ELR (cell line): ENCODE measurements around the gene TGFBI.
A peak's percentile ranks its signal among the peaks of the same experiment; 100 is the strongest.
"Not testable (repeated sequence)": the region's sequence is repeated elsewhere in the genome, so short reads cannot be mapped to it uniquely, and the experiment has no call there.

Experiments
- DNase-seq: peaks from one replicate; pipeline ENCODE4 v3.0.0-alpha.2; 2015; ENCODE audit warnings: low read depth

TGFBI gene

DNA sequence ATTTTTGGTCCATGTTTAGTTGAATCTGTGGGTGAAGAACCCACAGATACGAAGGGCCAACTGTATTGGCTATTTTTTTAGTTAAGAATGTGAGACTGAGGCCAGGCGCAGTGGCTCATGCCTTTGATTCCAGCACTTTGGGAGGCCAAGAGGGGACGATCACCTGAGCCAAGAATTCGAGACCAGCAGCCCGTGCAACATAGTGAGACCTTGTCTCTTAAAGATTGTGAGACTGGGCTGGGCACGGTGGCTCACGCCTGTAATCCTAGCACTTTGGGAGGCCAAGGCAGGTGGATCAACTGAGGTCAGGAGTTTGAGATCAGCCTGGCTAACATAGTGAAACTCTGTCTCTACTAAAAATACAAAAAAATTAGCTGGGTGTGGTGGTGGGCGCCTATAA, 16.2 kb downstream of the TGFBI start:
- DNase-seq, result not testable (repeated sequence)

DNA sequence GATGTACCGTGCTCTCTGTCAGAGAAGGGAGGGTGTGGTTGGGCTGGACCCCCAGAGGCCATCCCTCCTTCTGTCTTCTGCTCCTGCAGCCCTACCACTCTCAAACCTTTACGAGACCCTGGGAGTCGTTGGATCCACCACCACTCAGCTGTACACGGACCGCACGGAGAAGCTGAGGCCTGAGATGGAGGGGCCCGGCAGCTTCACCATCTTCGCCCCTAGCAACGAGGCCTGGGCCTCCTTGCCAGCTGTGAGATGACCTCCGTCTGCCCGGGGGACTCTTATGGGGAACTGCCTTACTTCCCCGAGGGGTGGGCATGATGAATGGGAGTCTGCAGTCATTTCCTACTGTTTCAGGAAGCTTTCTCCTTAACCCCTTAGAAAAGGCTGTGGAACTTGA, 17.5 kb downstream of the TGFBI start:
- DNase-seq, result no peak

DNA sequence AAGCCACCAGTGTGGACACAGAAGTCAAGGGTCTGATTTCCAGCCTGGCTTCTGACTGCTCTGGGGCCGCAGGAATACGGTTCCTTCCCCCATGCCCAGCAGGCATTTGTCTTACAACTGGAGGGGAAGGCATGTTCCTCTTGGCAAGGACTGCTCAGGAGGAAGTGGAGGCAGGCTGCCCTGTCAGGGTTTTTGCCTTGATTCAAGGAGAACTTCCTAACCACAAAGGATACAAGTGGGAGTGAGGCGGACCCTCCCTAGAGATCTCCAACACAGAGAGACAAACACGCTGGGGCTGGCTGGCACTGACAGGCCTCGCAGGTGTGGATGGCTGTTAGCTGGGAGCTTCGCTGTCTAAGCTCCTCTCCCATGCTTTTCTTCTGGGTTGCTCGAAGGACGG, 19.1 kb downstream of the TGFBI start:
- no peak for DNase-seq

DNA sequence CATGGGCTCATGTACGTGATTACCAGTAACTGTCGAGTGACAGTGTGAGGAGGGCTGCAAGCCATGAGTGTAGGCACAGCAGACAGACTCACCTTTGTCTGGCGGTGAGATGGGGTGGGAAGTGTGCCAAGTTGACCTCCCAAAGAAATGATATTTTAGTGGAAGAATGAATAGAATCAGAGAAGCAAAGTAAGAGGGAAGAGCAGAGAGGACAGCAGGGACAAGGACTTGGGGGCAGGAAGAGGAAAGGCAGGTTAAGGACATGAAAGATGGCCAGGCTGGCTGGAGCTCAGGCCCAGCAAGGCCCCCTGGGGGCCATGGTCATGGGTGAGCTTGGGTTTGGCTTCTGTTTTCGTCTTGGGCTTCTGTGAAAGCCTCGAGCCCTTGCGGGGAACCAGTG, 20.2 kb downstream of the TGFBI start:
- DNase-seq, result no peak

DNA sequence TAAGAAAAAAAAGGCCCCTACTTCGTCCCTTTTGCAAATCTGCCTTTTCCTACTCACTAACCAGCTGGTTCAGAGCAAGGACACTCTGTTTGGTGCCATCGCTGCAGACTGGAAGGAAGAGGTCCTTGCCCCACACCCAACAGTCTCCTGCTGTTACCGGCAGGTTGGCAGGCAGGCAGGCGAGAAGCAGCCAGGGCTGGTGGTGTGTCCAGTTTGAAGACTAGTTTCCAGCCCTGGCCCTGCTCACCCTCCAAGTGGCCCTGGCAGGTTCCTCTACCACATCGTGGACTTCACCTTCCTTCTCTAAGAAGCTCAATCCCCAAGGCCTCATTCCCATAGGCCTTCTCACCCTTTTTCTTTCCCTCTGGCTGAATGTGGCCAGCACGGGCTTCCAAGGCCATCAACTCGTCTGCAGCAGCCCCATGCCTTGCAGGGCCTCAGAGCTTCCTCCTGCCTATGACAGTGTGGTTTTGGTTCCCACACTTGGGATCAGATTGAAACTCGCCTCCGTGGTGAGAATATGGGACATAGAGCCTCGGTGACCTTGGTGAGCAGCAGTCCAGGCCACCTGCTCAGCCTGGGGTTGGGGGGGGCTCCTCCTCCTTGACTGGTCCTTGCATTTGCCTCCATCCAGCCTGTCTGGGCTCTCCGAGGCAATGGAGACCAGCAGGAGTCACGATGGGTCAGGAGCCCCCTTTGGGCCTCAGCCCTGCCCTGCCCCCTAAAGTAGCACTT, 22.9 kb downstream of the TGFBI start:
- DNase-seq, result no peak

DNA sequence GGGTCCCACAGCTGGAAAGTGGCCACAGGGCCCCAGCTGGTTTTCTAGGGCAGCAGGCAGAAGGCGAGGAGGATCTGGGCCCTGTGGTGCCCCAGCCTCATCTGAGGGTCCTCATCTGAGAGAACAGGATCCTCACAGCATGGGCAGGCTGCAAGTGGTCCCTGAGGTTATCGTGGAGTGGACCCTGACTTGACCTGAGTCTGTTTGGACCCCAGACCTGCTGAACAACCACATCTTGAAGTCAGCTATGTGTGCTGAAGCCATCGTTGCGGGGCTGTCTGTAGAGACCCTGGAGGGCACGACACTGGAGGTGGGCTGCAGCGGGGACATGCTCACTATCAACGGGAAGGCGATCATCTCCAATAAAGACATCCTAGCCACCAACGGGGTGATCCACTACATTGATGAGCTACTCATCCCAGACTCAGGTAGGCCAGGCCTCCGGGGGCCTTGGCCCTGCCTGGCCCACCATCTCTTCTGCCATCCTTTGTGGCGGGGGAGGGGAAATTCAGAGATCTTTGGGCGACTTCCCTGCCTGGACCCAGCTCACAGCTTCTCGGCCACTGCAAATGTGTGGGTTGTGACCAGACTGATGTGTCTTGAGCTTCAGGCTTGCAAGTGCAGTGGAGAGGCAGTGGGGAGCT, 24.0 kb downstream of the TGFBI start:
- DNase-seq, result no peak

DNA sequence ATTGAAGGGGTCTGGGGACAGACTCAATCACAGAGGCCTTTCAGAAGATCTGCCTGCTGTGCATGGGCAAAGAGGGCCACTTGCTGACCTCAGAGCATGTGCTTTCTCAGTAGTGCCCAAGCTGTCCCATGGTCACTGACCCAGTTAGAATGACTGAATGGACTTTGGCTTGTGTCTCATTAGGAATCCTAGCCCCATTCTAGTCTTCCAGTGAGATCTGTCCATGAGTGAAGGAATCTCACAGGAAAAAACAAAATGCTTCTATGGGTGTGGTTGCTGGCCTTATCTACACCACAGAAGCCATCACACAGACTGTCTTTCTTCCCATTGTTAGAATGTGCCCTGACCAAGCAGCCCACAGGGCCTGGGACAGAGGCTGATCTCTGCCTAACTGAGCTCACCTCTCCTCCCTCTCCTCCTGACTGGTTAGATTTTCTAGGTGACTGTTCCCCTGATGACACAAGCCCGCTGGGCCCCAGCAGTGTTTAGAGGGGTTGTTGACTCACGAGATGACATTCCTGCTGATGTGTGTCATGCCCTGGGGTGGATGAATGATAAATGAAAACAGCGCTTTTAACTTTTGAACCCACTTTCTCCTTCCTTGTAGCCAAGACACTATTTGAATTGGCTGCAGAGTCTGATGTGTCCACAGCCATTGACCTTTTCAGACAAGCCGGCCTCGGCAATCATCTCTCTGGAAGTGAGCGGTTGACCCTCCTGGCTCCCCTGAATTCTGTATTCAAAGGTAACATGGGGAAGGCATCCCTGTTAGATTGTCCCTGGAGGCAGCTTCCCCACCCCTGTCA, 24.8 kb downstream of the TGFBI start:
- peak; percentile 99 for DNase-seq

DNA sequence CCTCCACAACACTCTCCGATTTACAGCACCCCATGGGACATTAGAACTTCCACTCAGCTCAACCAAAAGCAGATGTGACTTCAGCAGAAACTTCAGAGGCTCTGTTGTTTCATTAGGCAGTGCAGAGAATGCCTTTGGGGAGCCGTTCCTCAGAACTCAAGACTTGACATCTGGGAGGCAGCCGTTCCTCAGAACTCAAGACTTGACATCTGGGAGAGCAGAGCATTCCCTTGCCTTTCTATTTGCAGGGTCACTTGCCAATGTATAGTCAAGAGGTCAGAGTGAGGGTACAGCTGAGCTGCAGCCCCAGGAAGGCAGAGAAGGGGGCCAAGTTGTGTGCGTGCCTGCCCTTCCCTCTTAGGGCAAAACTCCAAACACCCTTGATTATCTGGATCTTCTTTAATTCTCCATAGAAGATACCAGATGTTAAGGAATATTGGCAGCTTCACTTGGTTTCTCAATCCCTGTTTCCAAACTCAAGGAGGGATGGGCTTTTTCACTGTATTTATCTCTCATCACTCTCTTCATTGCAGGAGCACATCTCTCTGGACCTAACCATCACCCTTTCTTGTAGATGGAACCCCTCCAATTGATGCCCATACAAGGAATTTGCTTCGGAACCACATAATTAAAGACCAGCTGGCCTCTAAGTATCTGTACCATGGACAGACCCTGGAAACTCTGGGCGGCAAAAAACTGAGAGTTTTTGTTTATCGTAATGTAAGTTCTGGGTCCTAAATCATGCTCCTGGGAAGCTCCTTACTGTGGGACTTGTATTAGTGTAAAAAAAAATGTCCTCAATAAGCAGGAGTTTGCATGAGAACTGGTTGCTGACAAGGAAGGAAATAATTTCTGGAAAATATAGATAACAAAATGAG, 25.6 kb downstream of the TGFBI start:
- no peak for DNase-seq

DNA sequence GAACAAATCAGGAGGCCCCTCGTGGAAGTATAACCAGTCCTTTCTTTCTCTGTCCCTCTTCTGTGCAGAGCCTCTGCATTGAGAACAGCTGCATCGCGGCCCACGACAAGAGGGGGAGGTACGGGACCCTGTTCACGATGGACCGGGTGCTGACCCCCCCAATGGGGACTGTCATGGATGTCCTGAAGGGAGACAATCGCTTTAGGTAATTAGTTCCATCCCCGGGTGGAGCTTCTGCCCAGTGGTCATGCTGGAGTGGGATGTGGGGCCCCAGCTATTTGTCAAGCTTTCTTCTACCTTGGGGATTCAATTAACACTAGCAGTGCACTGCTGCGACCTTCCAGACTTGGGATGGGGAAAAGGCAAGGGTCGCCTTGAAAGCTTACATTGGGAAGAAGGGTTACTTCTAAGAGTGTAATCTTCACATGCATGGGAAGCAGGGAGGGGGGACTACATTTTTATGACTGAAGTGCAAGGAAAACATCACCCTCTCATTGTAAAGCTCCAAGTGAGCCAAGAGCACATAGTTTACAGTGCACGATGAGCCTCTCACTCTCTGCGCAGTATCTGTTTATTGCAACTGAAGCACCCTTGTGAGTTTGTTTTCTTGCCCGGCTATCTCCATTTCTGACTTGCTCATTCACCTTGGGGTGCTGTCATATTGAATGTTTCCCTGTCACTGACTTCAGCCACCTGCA, 27.0 kb downstream of the TGFBI start:
- DNase-seq, result no peak

DNA sequence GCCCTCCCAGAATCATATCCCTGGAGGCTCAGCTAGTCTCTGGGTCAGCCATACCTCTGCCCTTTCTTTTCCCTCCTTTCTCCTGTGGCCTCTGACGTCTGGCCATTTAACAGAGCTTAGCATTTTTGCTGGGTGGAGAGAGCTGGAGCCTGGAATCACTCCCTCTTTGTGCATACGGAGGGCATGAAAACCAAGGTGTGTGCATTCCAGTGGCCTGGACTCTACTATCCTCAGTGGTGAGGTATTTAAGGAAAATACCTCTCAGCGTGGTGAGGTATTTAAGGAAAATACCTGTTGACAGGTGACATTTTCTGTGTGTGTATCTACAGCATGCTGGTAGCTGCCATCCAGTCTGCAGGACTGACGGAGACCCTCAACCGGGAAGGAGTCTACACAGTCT, 27.5 kb downstream of the TGFBI start:
- no peak for DNase-seq

DNA sequence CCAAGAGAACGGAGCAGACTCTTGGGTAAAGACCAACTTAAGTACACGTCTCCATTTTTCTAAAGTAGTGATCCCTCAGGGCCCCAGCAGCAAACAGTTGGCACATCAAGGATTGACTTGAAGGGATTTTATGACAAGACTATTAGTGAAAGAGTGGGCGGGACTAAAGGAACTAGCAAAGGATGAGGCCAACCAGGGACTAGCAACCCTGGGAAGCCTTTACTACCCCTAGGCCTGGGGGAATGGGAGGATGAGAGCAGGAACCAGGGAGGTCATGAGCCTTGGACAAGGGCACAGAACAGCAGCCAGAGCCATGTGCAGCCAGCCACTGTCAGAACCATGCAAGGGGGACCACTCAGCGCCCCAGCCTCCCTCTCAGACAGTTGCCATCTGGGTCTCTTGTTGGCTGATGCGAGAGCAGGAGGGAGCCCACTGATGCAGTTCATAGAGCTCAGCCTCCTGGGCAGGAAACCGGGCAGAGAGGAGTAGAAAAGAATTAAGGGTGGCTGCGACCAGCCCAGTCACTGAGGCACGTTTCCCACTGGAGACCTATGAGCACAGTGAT, 28.1 kb downstream of the TGFBI start:
- no peak for DNase-seq

DNA sequence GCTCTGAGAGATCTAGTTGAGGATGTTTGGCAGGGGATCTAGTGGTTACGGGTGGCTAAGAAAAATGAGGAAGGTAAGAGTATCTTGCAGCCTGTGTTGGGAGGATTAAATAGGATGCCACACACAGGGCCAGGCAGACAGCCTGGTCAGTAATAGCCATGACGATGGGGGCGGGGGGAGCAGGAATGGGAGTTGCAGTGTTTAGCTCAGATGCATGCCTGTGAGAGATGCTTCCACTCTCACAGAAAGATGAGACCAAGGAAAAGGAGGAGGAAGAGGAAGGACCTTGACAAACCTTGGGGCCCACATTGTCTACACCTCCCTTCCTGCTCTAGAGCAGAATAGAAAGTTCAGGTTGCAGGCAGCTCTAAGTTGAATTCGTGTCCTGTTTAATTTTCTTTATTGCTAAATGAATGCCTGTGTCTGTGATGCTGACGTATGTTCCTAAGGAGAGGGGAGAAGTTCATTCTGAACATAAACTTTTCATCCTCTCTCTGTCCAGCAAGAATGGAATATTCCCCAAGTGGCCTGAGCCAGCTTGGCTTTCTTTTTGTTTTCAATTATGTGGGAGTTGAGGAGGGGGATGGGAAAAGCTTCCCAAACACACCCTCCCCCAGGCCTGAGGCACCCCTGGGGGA, 28.7 kb downstream of the TGFBI start:
- DNase-seq, result peak; percentile 48

DNA sequence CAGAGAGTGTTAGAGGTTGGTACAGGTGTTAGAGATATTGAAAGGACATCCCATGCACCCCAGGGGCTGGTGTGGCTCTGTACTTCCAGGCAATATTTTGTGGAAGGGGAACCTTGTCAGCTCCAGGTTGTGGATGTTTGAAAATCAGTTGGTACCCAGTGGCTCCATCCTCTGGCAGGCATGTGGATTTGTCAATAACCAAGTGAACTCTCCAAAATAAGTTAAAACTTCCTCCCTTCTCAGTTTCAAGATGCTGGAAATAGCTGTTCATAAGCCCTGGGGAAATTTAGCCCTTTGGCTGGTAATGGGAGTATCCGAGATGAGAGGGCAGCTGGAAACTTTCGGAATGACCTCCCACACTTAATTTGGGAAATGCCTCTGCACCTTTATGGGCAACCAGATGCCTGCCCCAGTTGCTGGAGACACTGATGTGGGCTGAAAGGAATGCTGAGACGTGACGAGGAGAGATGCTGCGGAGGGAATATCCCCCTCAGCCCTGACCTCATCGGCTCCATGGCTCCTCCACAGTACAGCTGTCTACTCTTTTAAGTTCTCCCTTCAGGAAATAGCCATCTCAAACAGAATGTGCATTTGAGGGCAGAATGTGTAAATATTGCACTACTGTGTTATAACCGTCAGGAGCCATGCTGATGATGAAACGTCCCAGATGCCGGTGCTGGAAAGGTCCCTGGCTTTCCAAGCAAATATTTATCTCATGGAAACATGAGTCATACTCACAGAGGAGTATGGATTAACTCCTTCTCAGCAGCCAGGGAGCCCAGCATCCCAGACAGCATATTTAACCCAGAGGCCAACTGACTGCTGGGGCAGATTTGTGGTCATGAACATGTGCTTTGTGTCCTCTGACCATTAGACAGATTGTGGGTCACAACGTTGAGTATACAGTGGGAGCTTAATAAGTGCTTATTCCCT, 29.5 kb downstream of the TGFBI start:
- peak; percentile 99 for DNase-seq

DNA sequence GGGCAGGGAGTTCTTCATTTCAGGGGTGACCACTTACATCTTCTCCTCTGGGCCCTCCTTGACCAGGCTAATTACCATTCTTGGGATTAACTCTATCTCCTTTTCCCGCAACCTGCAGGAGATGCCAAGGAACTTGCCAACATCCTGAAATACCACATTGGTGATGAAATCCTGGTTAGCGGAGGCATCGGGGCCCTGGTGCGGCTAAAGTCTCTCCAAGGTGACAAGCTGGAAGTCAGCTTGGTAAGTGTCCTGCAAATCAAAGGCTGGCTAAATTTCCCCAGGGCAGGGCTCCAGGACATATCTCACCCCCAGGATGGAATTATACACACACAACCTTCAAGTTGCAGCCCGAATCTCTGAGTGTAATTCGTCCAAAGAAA, 30.2 kb downstream of the TGFBI start:
- no peak for DNase-seq

DNA sequence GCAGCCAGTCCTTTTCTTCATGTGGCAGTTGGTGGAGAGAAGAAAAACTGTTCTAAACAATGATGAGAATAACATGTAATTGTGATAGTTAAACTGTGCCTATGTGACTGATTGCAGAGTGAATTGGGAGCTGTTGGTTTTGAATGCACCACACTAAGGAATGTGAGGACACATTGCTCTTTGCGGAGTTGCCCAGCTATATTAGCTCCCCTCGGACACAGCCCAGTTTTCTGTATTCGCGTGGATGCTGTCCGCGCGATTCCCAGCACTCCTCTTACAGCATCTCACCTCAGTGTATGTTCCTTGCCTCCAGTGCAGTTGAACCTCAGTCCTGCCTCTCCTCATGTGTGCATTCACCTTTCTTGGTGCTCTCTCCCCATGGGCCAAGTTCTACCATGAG, 32.2 kb downstream of the TGFBI start:
- no peak for DNase-seq

DNA sequence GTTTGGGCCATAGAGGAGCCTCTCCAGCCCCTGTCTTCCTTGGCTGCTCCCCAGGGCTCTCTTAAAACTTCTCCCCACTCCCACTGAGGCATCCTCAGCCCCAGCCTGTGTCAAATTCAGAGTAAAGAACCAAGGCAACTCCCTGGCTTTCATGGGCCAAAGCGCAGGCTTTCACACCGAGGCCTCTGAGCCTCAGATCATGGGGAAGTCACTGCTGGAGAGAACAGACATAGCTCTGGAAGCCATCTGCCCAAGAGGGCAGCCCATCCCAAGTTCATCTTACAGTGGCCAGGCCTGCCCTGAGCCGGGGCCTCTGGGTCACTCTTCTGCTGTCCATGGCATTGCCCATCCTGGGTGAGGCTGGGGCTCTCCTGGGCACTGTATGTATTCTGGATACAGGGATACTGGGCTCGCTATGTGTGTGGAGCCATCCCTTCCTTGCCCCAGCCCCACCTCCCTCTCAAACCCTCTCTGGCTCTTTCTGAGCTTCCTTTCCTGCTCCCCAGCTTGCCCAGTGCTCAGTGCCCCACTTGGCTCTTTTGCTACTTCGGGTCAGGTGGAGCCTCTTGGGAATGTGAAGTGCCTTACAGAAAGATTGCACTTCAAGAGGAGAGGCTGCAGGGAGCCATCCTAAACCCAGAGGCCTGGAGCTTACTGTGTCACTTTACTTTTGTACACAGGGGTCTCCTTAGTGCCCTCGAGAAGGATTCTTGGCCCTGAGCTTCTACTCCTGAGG, 33.0 kb downstream of the TGFBI start:
- DNase-seq, result no peak

DNA sequence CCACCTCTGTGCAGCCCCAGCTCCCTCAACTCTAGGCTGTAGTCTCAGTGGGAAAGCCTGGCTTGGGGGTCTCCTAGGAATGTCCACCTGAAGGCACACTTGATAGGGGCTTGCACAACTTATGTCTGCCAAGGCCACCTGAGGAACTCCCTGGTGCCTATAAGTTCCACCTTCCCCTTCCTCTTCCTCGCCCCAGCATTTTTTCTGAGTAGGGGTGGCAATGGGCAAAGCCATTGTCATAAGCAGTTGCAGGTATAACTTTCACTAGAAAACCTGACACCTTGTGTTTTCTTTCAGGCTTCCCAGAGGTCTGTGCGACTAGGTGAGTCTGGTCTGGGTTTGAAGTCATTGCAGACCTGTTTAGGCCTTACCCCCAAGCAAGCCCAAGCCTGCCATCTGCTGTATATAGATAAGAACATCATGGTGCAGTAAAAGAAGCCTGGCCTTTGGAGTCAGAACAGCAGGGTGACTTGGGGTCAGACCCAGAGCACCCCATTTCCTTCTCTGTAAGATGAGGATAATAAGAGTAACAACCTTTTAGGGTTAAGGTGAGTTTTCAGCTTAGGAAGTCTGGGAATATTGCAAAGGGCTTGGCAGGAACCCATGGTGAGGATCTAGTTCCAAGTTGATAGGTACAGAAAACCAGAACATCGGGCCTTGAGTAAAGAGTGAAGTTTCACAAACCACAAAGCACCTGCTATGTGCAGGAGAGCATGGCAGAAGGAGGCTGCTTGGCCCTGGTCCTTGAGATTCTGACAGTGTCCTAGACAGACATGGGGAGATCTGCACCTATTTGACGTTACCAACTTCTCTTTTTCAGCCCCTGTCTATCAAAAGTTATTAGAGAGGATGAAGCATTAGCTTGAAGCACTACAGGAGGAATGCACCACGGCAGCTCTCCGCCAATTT, 33.8 kb downstream of the TGFBI start:
- peak; percentile 76 for DNase-seq
